GM12864 (cell line): ENCODE data around the gene PAXIP1.

Experiments
- DNase-seq: peaks from one replicate; pipeline ENCODE4 v3.0.0-alpha.2; 2011; ENCODE audit warnings: low read depth
- H3K4me3 ChIP-seq: 2 replicates; pipeline ENCODE4 v1.5.1; 2011; ENCODE audit warnings: mild to moderate bottlenecking, low read depth, low read length, control low read depth
- CTCF ChIP-seq: IDR thresholded peaks from 2 replicates; pipeline ENCODE4 v1.5.1; 2011; ENCODE audit warnings: low read depth, mild to moderate bottlenecking, moderate library complexity, low read length, control low read depth, inconsistent platforms; ENCODE audit errors: missing control alignments

The PAXIP1 gene

GRCh38 chr7:155027879-155028278 lies 25.0 kb upstream of the PAXIP1 start:
- TF ChIP-seq CTCF = no peak
- no peak overlapping the region for H3K4me3 ChIP-seq
- DNase-seq = no peak

- DNase-seq = no peak
- no peak for TF ChIP-seq CTCF
- H3K4me3 ChIP-seq = no peak overlapping the region
Observed at GRCh38 chr7:155021699-155022145, 18.8 kb upstream of the PAXIP1 start.

GRCh38 chr7:155020996-155021395 lies 18.1 kb upstream of the PAXIP1 start:
- no peak overlapping the region for H3K4me3 ChIP-seq
- no peak for DNase-seq
- TF ChIP-seq CTCF = no peak

GRCh38 chr7:155017834-155018233 lies 14.9 kb upstream of the PAXIP1 start:
- no peak for TF ChIP-seq CTCF
- DNase-seq = no peak

GRCh38 chr7:155011086-155011485 lies 8.2 kb upstream of the PAXIP1 start:
- TF ChIP-seq CTCF = no peak
- DNase-seq = no peak
- no peak overlapping the region for H3K4me3 ChIP-seq

More at GRCh38 chr7:155017834-155018233, 14.9 kb upstream of the PAXIP1 start:
- no peak overlapping the region for H3K4me3 ChIP-seq

GRCh38 chr7:155009570-155010157 lies 6.7 kb upstream of the PAXIP1 start:
- no peak for DNase-seq
- peak; percentile 62 for TF ChIP-seq CTCF
- H3K4me3 ChIP-seq = no peak overlapping the region

GRCh38 chr7:155007947-155008346 lies 5.0 kb upstream of the PAXIP1 start:
- no peak for DNase-seq
- peak; percentile 73 for TF ChIP-seq CTCF
- no peak overlapping the region for H3K4me3 ChIP-seq
